HepG2 (cell line): Measurements from ENCODE around the gene KCNH6. TPM values are rescaled to one million over a fixed set of nuclear protein-coding genes. Genes with fewer than 3 reads are reported as not detected.

Experiments used
- ATAC-seq: fragments of 200-7000 bp; cut with Tn5 transposase; 3 replicates; pipeline ENCODE4 v1.9.1; 2020; ENCODE audit warnings: mild to moderate bottlenecking, moderate library complexity
- BruUV-seq: library from RNA; stranded (reverse); fragments of 400-500 nt; replicated peaks from 2 replicates; lab custom pipeline; 2021; lab: Mats Ljungman, UMichigan
- CTCF ChIA-PET: fragments of 300-600 bp; formaldehyde crosslinking; extraction: SDS; loops from one replicate; lab custom pipeline; 2021; ENCODE audit warnings: low total read pairs, inconsistent platforms, low intra/inter-chr PET ratio; lab: Yijun Ruan, JAX
- POLR2A ChIA-PET: fragments of 350-600 bp; sonication (Branson Sonifier 250); formaldehyde crosslinking; loops from one replicate; lab custom pipeline; 2020; ENCODE audit warnings: antibody characterized with exemption, inconsistent platforms; lab: Yijun Ruan, JAX
- DNase-seq: peaks from one replicate; pipeline ENCODE4 v3.0.0-alpha.2; 2015; ENCODE audit warnings: low spot score
- FAIRE-seq: peaks from 3 replicates; lab custom pipeline; 2011; peaks lifted over from hg19 to GRCh38; lab: Jason Lieb, UNC
- H2AFZ ChIP-seq: one replicate; pipeline ENCODE4 v1.6.1; 2011; ENCODE audit warnings: low read length, inconsistent platforms
- H3K27ac ChIP-seq: fragments of 300-600 bp; 3 replicates; pipeline ENCODE4 v1.8.0; 2011; ENCODE audit warnings: mixed run types, mild to moderate bottlenecking, mixed read lengths, low read length, inconsistent platforms; ENCODE audit not compliant: insufficient read depth; ENCODE audit errors: extremely low read length
- H3K27me3 ChIP-seq, 2 experiments: fragments of 200-600 bp in 1 of 2; 2 replicates in 1 of 2; 3 replicates in 1 of 2; pipeline versions ENCODE4 v1.6.0 to v1.8.0; 2011; ENCODE audit warnings: low read length in 2 of 2, mild to moderate bottlenecking in 2 of 2, moderate library complexity in 2 of 2, inconsistent platforms in 1 of 2; ENCODE audit not compliant: insufficient read depth in 2 of 2, control insufficient read depth in 1 of 2
- H3K36me3 ChIP-seq, 2 experiments: fragments of 200-600 bp in 1 of 2; replicated peaks in 1 of 2; 2 replicates in 1 of 2; 3 replicates in 1 of 2; pipeline versions ENCODE4 v1.5.1 to v1.8.0; 2011; ENCODE audit warnings: low read length in 2 of 2, inconsistent platforms in 1 of 2; ENCODE audit not compliant: insufficient read depth in 2 of 2, control insufficient read depth in 1 of 2
- H3K4me1 ChIP-seq: 2 replicates; pipeline ENCODE4 v1.5.1; 2012; ENCODE audit warnings: low read length, inconsistent platforms; ENCODE audit not compliant: insufficient read depth
- H3K4me2 ChIP-seq: 2 replicates; pipeline ENCODE4 v1.6.0; 2011; ENCODE audit warnings: low read depth, low read length, inconsistent platforms
- H3K4me3 ChIP-seq, 3 experiments: fragments of 200-600 bp in 1 of 3; sonication (generic), shearing (Covaris generic) in 1 of 3; replicated peaks in 1 of 3; 2 replicates each; pipeline ENCODE4 v1.5.1; 2011 to 2016; ENCODE audit warnings: low read length in 3 of 3, inconsistent platforms in 2 of 3, low read depth in 2 of 3, mild to moderate bottlenecking in 2 of 3, control low read depth in 1 of 3, mixed read lengths in 1 of 3; ENCODE audit not compliant: insufficient read depth in 1 of 3
- H3K79me2 ChIP-seq: one replicate; pipeline ENCODE4 v1.6.1; 2011; ENCODE audit warnings: low read length, inconsistent platforms; ENCODE audit not compliant: insufficient read depth
- H3K9ac ChIP-seq: 2 replicates; pipeline ENCODE4 v1.6.0; 2011; ENCODE audit warnings: mild to moderate bottlenecking, low read depth, low read length, inconsistent platforms; ENCODE audit not compliant: insufficient read depth
- H3K9me3 ChIP-seq: 2 replicates; pipeline ENCODE4 v1.5.1; 2012; ENCODE audit warnings: mild to moderate bottlenecking, low read length
- H4K20me1 ChIP-seq: 2 replicates; pipeline ENCODE4 v1.6.0; 2011; ENCODE audit warnings: inconsistent platforms, mild to moderate bottlenecking, low read length, moderate library complexity; ENCODE audit not compliant: insufficient read depth
- ARNTL ChIP-seq: sonication (generic); formaldehyde crosslinking; IDR thresholded peaks from 2 replicates; pipeline ENCODE4 v1.4.0; 2020; ENCODE audit warnings: mild to moderate bottlenecking, missing genetic modification reagents
- CBX1 ChIP-seq: IDR thresholded peaks from one replicate; pipeline ENCODE4 v1.6.1; 2016; ENCODE audit warnings: antibody characterized with exemption, low read depth
- MAFF ChIP-seq: IDR thresholded peaks from 2 replicates; pipeline ENCODE4 v1.6.1; 2011; ENCODE audit warnings: low read depth, low read length, improper control_type of control experiment
- MAFG ChIP-seq: sonication (generic); formaldehyde crosslinking; IDR thresholded peaks from 2 replicates; pipeline ENCODE4 v1.5.1; 2020; ENCODE audit warnings: mild to moderate bottlenecking, missing genetic modification reagents
- PCBP1 ChIP-seq: fragments of 200-400 bp; formaldehyde crosslinking; IDR thresholded peaks from 2 replicates; pipeline ENCODE4 v1.6.1; 2017; ENCODE audit warnings: mild to moderate bottlenecking, low read depth, low read length, borderline replicate concordance
- PITX1 ChIP-seq: sonication (generic); formaldehyde crosslinking; IDR thresholded peaks from 2 replicates; pipeline ENCODE4 v1.5.1; 2020; ENCODE audit warnings: mild to moderate bottlenecking, missing genetic modification reagents
- RFXANK ChIP-seq: IDR thresholded peaks from 2 replicates; pipeline ENCODE4 v1.6.1; 2016
- SIX4 ChIP-seq: sonication (generic); formaldehyde crosslinking; IDR thresholded peaks from 2 replicates; pipeline ENCODE4 v1.4.0; 2020; ENCODE audit warnings: missing genetic modification reagents
- SUZ12 ChIP-seq: fragments of 150-350 bp; IDR thresholded peaks from 2 replicates; pipeline ENCODE4 v1.6.1; 2014; ENCODE audit warnings: low read depth, low read length
- ZNF318 ChIP-seq: sonication (generic); formaldehyde crosslinking; IDR thresholded peaks from 2 replicates; pipeline ENCODE4 v1.4.0; 2020; ENCODE audit warnings: mild to moderate bottlenecking, missing genetic modification reagents
- ZNF44 ChIP-seq: sonication (generic); formaldehyde crosslinking; IDR thresholded peaks from 2 replicates; pipeline ENCODE4 v1.5.1; 2020; ENCODE audit warnings: mild to moderate bottlenecking, missing genetic modification reagents
- ZNF570 ChIP-seq: sonication (generic); formaldehyde crosslinking; IDR thresholded peaks from 2 replicates; pipeline ENCODE4 v1.4.0; 2020; ENCODE audit warnings: mild to moderate bottlenecking, missing genetic modification reagents, borderline replicate concordance
- ZNF747 ChIP-seq: sonication (generic); formaldehyde crosslinking; IDR thresholded peaks from 2 replicates; pipeline ENCODE4 v1.8.1; 2023; ENCODE audit warnings: missing genetic modification reagents, mild to moderate bottlenecking, borderline replicate concordance
- WGBS: methylation state at CpG from one replicate; pipeline ENCODE4 v1.1.6; 2017; ENCODE audit warnings: low lambda C conversion rate; 5-methylcytosine and 5-hydroxymethylcytosine counted together
- in situ Hi-C: cut with HindIII; loops from 2 replicates; pipeline ENCODE4 v1.10.0; 2017; ENCODE audit warnings: low pct_unique_long_range_greater_than_20kb; ENCODE audit not compliant: extremely low pct_ligation_motif_present
- intact Hi-C: fragments of 100-400 bp; cut with micrococcal nuclease; formaldehyde crosslinking; loops from one replicate; pipeline ENCODE4 v1.10.0; 2022; ENCODE audit not compliant: unreplicated experiment
- polyA plus RNA-seq, 8 experiments: library from polyadenylated mRNA; depleted of rRNA in 3 of 8; stranded (reverse) in 7 of 8; unstranded in 1 of 8; fragments of >200 nt; fragmentation: Illumina TruSeq in 4 of 8; extraction: Trizol in 4 of 8; gene quantifications; 2 replicates each; pipeline versions ENCODE4 v1.2.1 to v1.2.3, GENCODE V29; 2011 to 2016; ENCODE audit warnings: low read depth in 4 of 8, missing spikeins in 1 of 8, mixed read lengths in 1 of 8; ENCODE audit not compliant: insufficient read depth in 1 of 8
- total RNA-seq, 5 experiments: library from RNA; depleted of rRNA; stranded (reverse); fragments of >200 nt; fragmentation: Illumina TruSeq; extraction: Trizol; gene quantifications; 2 replicates each; pipeline ENCODE4 v1.2.3, GENCODE V29; 2016; ENCODE audit warnings: low read depth in 1 of 5

Gene KCNH6
- total and polyA plus RNA-seq, 2 of the 13 experiments (the other 11 are each of a cell fraction or from before 2014, with no cell fraction given) = 0.05 to 0.18 TPM

GRCh38 chr17:63549289-63549945, 26.3 kb downstream of the KCNH6 start:
- Histone ChIP-seq H3K4me1 (peaks cover 59% of the 10 kb centered on the region), H3K79me2 (peaks cover 38% of the 10 kb centered on the region), H2AFZ (no peak overlapping the region), H3K9ac (peak overlapping the region; percentile 90), H4K20me1 (peaks cover 26% of the 10 kb centered on the region), H3K27ac (peak overlapping the region; percentile 76), H3K9me3 (no peaks in the 10 kb centered on the region), H3K27me3 (peaks cover 0 to 2% of the 10 kb centered on the region in 2 experiments; a peak in 2 of 5 replicates), H3K4me3 (peak overlapping the region; percentile 74 to 98 (median 93)), H3K36me3 (no peaks in the 10 kb centered on the region; a peak in 2 of 5 replicates), H3K4me2 (peak overlapping the region; percentile 75)
- FAIRE-seq = no peak
- ChIA-PET CTCF (no interaction called here), POLR2A (interaction anchor here (0.6 to 3.2 kb wide), 9 partner anchors 9 to 72 kb away, joined by 3 to 20 read pairs (median 4); partner anchors contain the start of genes MAP3K3 and TACO1)
- no peak for DNase-seq
- intact Hi-C loops (no loop called here), in situ Hi-C loops (no loop called here)
- ATAC-seq = no peak
- 11% methylated on average over 14 of the region's 18 CpGs for WGBS
- TSS peak; percentile 90 for BruUV-seq
- no peak for TF ChIP-seq PCBP1
- no peak for TF ChIP-seq SUZ12
- no peak for TF ChIP-seq ZNF318
- no peak for TF ChIP-seq RFXANK (CRISPR knock-in tag)
- TF ChIP-seq SIX4 (CRISPR knock-in tag) = no peak
- TF ChIP-seq PITX1 (CRISPR knock-in tag) = no peak
- TF ChIP-seq ZNF570 (CRISPR knock-in tag) = no peak
- no peak for TF ChIP-seq MAFG
- no peak for TF ChIP-seq CBX1
- TF ChIP-seq MAFF = no peak
- 0 out of 2 replicates have a peak, but pooled peaks have one; percentile 91 for TF ChIP-seq ZNF44 (CRISPR knock-in tag)
- TF ChIP-seq ZNF747 (CRISPR knock-in tag) = 0 out of 2 replicates have a peak, but pooled peaks have one; percentile 63
- TF ChIP-seq ARNTL = no peak
